Thyroid gland (tissue), 4 donors: Measurements from ENCODE around the gene ZNF579. TPM values are rescaled to one million over a fixed set of nuclear protein-coding genes. Genes with fewer than 3 reads are reported as not detected.

Experiments
- DNase-seq, 2 donors: peaks; one replicate each; pipeline ENCODE4 v3.0.0-alpha.2; 2019
- H3K27ac ChIP-seq, 3 donors: fragments of 200-600 bp; sonication (generic); 1 replicate in 2 of 3; 2 replicates in 1 of 3; pipeline ENCODE4 v1.5.1; 2016 to 2019; ENCODE audit warnings: mild to moderate bottlenecking in 1 of 3, moderate library complexity in 1 of 3
- H3K27me3 ChIP-seq: fragments of 200-600 bp; sonication (generic); one replicate; pipeline ENCODE4 v1.5.1; 2019
- H3K36me3 ChIP-seq, 2 donors: fragments of 200-600 bp; sonication (generic); one replicate each; pipeline ENCODE4 v1.5.1; 2016 to 2019
- H3K4me1 ChIP-seq, 2 donors: fragments of 200-600 bp; sonication (generic); one replicate each; pipeline ENCODE4 v1.5.1; 2017 to 2019
- H3K4me3 ChIP-seq, 3 donors: fragments of 200-600 bp; sonication (generic); replicated peaks in 1 of 3; 1 replicate in 2 of 3; 2 replicates in 1 of 3; pipeline ENCODE4 v1.5.1; 2016; ENCODE audit warnings: mild to moderate bottlenecking in 1 of 3
- H3K9me3 ChIP-seq: fragments of 200-600 bp; sonication (generic); one replicate; pipeline ENCODE4 v1.5.1; 2017
- POLR2A ChIP-seq, 2 donors: fragments of 450-650 bp; IDR thresholded peaks; one replicate each; pipeline ENCODE4 v1.6.1; 2017; ENCODE audit warnings: antibody characterized with exemption in 2 of 2, mild to moderate bottlenecking in 2 of 2, moderate library complexity in 1 of 2
- WGBS, 2 donors: methylation state at CpG; one replicate each; pipeline ENCODE4 v1.1.5; 2017; 5-methylcytosine and 5-hydroxymethylcytosine counted together
- intact Hi-C: fragments of 100-400 bp; cut with DNase I; formaldehyde crosslinking; loops from one replicate; pipeline ENCODE4 v1.15.1; 2023
- total RNA-seq, 4 donors: library from RNA; depleted of rRNA; stranded (reverse); fragments of >200 nt; gene quantifications; one replicate each; pipeline ENCODE4 v1.2.3, GENCODE V29; 2016
- TF ChIP-seq, protein P1 (sequence below), 6 experiments: fragments of 200-600 bp in 3 of 6; fragments of 450-650 bp in 3 of 6; sonication (generic) in 3 of 6; IDR thresholded peaks; one replicate each; pipeline ENCODE4 v1.5.1; 2016 to 2019; ENCODE audit warnings: antibody characterized with exemption in 6 of 6, mild to moderate bottlenecking in 2 of 6, inconsistent platforms in 1 of 6, moderate library complexity in 1 of 6

Gene ZNF579
- total RNA-seq, 4 donors from 2014 or later, result 4.0 to 7.5 (median 6.6) TPM

DNA sequence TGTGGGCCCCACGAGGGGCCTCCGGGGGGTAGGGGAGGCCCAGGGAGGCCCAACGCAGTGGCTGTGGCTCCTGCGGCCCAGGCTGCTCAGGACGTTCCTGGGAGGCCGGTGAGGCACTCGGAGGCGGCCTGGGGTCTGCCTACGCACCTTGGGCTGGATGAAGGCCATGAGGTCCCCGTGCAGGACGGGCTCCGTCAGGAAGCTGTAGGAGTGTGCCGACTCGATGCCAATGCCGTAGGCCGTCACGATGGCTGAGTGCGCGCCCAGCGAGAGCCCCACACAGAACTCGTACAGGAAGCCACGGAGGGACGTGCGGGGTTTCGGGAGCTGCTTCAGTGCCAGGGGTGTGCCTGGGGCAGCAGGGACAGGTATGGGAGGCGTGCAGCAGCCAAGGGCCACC lies 49.7 kb downstream of the ZNF579 start:
- intact Hi-C loops, result no loop called here
- no peak for DNase-seq
- 89 to 100% methylated on average over 3 to 23 of the region's 26 CpGs for WGBS, 2 donors

DNA sequence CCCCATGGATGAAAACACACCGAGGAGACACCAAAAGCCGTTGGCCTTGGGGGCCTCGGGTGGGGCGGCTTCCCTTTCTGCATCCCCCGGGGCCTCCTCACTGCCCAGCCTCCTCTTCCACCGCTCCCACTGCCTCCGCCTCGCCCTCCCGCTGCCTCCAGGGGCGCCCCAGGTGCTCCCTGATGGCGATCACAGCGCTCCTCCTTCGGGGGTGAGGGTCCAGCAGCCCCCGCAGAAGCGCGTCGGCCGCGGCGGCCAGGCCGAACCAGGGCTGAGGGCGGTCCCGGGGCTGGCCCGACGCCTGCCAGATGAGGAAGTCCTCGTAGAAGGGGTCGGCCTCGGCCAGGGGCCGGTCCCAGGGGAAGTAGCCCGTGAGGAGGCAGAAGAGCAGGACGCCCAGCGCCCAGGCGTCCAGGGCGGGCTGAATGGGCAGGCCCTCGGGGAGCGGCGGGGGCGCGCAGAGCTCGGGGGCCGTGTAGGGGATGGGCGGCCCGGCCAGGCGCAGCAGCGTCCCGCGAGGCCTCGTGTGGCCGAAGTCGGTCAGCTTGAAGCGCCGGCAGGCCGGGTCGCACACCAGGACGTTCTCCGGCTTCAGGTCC lies 50.9 kb downstream of the ZNF579 start:
- intact Hi-C loops, result no loop called here
- WGBS, 2 donors, result 92 to 93% methylated on average over 40 to 55 of the region's 56 CpGs
- peaks cover 0 to 6% of the 10 kb centered on the region in 2 donors for H3K4me1 ChIP-seq

More for the DNA sequence above, 49.7 kb downstream of the ZNF579 start:
- Histone ChIP-seq H3K27me3 (no peaks in the 10 kb centered on the region), H3K4me1 (peaks cover 0 to 6% of the 10 kb centered on the region in 2 donors), H3K9me3 (no peaks in the 10 kb centered on the region), H3K27ac (no peak overlapping the region), H3K4me3 (no peak overlapping the region), H3K36me3 (no peaks in the 10 kb centered on the region)
- TF ChIP-seq, protein P1, sequence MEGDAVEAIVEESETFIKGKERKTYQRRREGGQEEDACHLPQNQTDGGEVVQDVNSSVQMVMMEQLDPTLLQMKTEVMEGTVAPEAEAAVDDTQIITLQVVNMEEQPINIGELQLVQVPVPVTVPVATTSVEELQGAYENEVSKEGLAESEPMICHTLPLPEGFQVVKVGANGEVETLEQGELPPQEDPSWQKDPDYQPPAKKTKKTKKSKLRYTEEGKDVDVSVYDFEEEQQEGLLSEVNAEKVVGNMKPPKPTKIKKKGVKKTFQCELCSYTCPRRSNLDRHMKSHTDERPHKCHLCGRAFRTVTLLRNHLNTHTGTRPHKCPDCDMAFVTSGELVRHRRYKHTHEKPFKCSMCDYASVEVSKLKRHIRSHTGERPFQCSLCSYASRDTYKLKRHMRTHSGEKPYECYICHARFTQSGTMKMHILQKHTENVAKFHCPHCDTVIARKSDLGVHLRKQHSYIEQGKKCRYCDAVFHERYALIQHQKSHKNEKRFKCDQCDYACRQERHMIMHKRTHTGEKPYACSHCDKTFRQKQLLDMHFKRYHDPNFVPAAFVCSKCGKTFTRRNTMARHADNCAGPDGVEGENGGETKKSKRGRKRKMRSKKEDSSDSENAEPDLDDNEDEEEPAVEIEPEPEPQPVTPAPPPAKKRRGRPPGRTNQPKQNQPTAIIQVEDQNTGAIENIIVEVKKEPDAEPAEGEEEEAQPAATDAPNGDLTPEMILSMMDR (IDR thresholded peaks at IDR 0.05), result no peak
- no peak for TF ChIP-seq POLR2A (IDR thresholded peaks at IDR 0.05)

DNA sequence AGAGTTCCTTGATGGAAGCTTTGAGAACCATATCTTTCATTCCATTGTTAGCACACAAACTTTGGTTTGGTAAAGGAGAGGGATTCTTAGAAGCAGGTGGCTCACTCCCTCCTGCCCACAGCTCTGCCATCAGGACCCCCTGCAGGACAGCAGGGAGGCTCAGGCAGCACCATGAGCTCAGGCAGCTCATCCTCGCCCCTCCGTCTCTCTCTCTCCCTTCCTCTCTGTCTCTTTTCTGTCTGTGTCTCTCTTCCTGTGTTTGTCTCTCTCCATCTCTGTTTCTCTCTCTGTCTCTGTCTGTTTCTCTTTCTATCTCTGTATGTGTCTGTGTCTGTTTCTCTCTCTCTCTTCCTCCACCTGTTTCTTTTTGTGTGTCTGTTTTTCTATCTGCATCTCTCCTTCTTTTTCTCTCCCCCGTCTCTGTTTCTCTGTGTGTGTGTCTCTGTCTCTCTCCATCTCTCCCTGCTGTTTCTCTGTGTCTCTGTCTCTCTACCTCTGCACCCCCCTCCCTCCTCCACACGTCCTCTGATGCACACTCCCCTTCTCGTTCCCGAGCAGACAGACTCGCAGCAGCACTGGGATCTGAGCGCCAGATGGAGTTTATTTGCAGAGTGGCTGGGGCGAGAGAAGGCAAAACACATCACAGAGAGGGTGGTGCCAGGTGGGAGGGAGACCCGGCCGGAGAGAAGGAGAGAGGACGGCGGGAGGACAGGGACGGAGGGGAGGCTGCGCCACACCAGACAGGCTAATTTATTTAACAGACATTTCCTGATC lies 52.4 kb downstream of the ZNF579 start:
- intact Hi-C loops, result no loop called here
- H3K4me3 ChIP-seq, result no peak overlapping the region
- 31 to 32% methylated on average over 15 of the region's 15 CpGs for WGBS, 2 donors

More for the DNA sequence above, 50.9 kb downstream of the ZNF579 start:
- Histone ChIP-seq H3K4me3 (no peak overlapping the region), H3K27ac (no peak overlapping the region), H3K36me3 (no peaks in the 10 kb centered on the region), H3K27me3 (no peaks in the 10 kb centered on the region), H3K9me3 (no peaks in the 10 kb centered on the region)
- no peak for DNase-seq
- no peak for TF ChIP-seq POLR2A (IDR thresholded peaks at IDR 0.05)
- TF ChIP-seq, protein P1 (IDR thresholded peaks at IDR 0.05), result no peak

DNA sequence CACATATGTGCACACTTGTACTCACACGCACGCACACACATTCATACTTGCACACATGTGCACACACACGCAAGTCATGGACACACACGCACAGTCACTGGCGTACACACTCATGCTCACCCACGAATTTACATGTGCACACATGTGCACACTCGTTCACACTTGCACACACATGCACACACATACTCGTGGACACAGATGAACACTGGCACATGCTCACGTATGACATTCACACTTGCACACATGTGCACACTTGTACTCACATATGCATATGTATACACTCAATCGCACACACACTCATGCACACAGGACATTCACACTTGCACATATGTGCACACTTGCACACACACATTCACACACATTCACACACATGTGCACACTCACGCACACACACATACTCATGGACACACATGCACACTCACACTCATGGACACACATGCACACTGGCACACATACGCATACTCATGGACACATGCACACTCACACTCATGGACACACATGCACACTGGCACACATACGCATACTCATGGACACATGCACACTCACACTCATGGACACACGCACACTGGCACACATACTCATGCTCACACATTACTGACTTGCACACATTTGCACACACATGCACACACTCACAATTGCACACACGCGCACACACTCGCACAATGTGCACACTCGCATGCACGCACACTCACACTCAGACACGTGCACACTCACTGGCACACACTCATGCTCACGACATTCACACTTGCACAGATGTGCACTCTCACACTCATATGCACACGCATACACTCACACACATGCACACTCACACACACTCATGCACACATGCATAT lies 53.2 kb downstream of the ZNF579 start:
- TF ChIP-seq, protein P1 (IDR thresholded peaks at IDR 0.05), result no peak
- TF ChIP-seq POLR2A (IDR thresholded peaks at IDR 0.05), result no peak
- Histone ChIP-seq H3K9me3 (no peaks in the 10 kb centered on the region), H3K27ac (no peak overlapping the region), H3K4me1 (peaks cover 0 to 6% of the 10 kb centered on the region in 2 donors), H3K4me3 (no peak overlapping the region), H3K27me3 (no peaks in the 10 kb centered on the region), H3K36me3 (no peaks in the 10 kb centered on the region)
- intact Hi-C loops, result no loop called here
- WGBS, 2 donors, result 78 to 80% methylated on average over 22 of the region's 22 CpGs
- no peak for DNase-seq

More for the DNA sequence above, 52.4 kb downstream of the ZNF579 start:
- Histone ChIP-seq H3K27ac (no peak overlapping the region), H3K9me3 (no peaks in the 10 kb centered on the region), H3K4me1 (peaks cover 0 to 6% of the 10 kb centered on the region in 2 donors), H3K27me3 (no peaks in the 10 kb centered on the region), H3K36me3 (no peaks in the 10 kb centered on the region)
- TF ChIP-seq, protein P1 (IDR thresholded peaks at IDR 0.05), result no peak
- no peak for TF ChIP-seq POLR2A (IDR thresholded peaks at IDR 0.05)
- no peak for DNase-seq

Other genes with a start within 250 kb of the ZNF579 start
- 10 to 100 TPM in 3 of 4 donors, 1 to 10 TPM in 1; 7.5 to 22.0 (median 15.4) TPM for gene KMT5C, start 241.0 kb downstream of the ZNF579 start, total RNA-seq
- gene COX6B2, start 226.1 kb downstream of the ZNF579 start, total RNA-seq, result under 1 TPM in 1 of 4 donors, not detected in 3; 0.94 TPM
- gene GARIN5B, start 217.6 kb downstream of the ZNF579 start, total RNA-seq, result not detected
- not detected for gene IL11, start 210.4 kb downstream of the ZNF579 start, total RNA-seq
- gene TMEM190, start 204.0 kb downstream of the ZNF579 start, total RNA-seq, result not detected
- gene TMEM238, start 196.6 kb downstream of the ZNF579 start, total RNA-seq, result 10 to 100 TPM in 3 of 4 donors, 1 to 10 TPM in 1; 6.3 to 73.5 (median 31.2) TPM
- 100 to 1,000 TPM; 156 to 404 (median 205) TPM for gene RPL28, start 194.9 kb downstream of the ZNF579 start, total RNA-seq
- 10 to 100 TPM in 2 of 4 donors, 1 to 10 TPM in 2; 5.7 to 13.3 (median 9.8) TPM for gene UBE2S, start 173.1 kb downstream of the ZNF579 start, total RNA-seq
- not detected for gene SHISA7, start 137.5 kb downstream of the ZNF579 start, total RNA-seq
- gene ISOC2, start 119.2 kb downstream of the ZNF579 start, total RNA-seq, result 100 to 1,000 TPM in 2 of 4 donors, 10 to 100 TPM in 2; 52.1 to 178 (median 100) TPM
- not detected for gene C19orf85, start 116.1 kb downstream of the ZNF579 start, total RNA-seq
- gene ZNF628, start 104.2 kb downstream of the ZNF579 start, total RNA-seq, result 10 to 100 TPM in 2 of 4 donors, 1 to 10 TPM in 2; 2.1 to 12.0 (median 6.5) TPM
- gene NAT14, start 95.7 kb downstream of the ZNF579 start, total RNA-seq, result 10 to 100 TPM in 2 of 4 donors, 1 to 10 TPM in 2; 5.1 to 28.3 (median 12.2) TPM
- 1 to 10 TPM; 1.7 to 2.9 (median 2.2) TPM for gene SSC5D, start 92.4 kb downstream of the ZNF579 start, total RNA-seq
- not detected for gene SBK2, start 43.7 kb downstream of the ZNF579 start, total RNA-seq
- gene SBK3, start 35.3 kb downstream of the ZNF579 start, total RNA-seq, result 10 to 100 TPM in 1 of 4 donors, under 1 TPM in 1, not detected in 2; 0.94 to 14.8 TPM
- 10 to 100 TPM in 3 of 4 donors, 1 to 10 TPM in 1; 9.0 to 18.5 (median 14.0) TPM for gene FIZ1, start 18.7 kb upstream of the ZNF579 start, total RNA-seq
- gene ZNF524, start 19.4 kb upstream of the ZNF579 start, total RNA-seq, result 10 to 100 TPM; 13.0 to 34.2 (median 28.9) TPM
- gene ZNF865, start 24.8 kb upstream of the ZNF579 start, total RNA-seq, result 10 to 100 TPM in 2 of 4 donors, 1 to 10 TPM in 2; 5.5 to 12.6 (median 9.1) TPM
- 10 to 100 TPM in 1 of 4 donors, 1 to 10 TPM in 3; 5.1 to 10.0 (median 8.7) TPM for gene ZNF784, start 43.7 kb upstream of the ZNF579 start, total RNA-seq
- 10 to 100 TPM; 29.9 to 61.1 (median 44.8) TPM for gene ZNF580, start 60.2 kb upstream of the ZNF579 start, total RNA-seq
- 10 to 100 TPM; 11.1 to 23.9 (median 15.8) TPM for gene ZNF581, start 62.8 kb upstream of the ZNF579 start, total RNA-seq
- 10 to 100 TPM; 11.2 to 23.2 (median 20.7) TPM for gene CCDC106, start 67.4 kb upstream of the ZNF579 start, total RNA-seq
- gene U2AF2, start 74.2 kb upstream of the ZNF579 start, total RNA-seq, result 100 to 1,000 TPM in 1 of 4 donors, 10 to 100 TPM in 3; 68.4 to 115 (median 85.7) TPM
- 100 to 1,000 TPM in 1 of 4 donors, 10 to 100 TPM in 3; 34.8 to 102 (median 72.2) TPM for gene EPN1, start 94.4 kb upstream of the ZNF579 start, total RNA-seq
- not detected for gene NLRP9, start 157.6 kb upstream of the ZNF579 start, total RNA-seq
- not detected for gene RFPL4A, start 178.2 kb upstream of the ZNF579 start, total RNA-seq
- gene RFPL4AL1, start 188.3 kb upstream of the ZNF579 start, total RNA-seq, result under 1 TPM in 1 of 4 donors, not detected in 3; 0.33 TPM